Ovary (tissue), 3 donors: ENCODE measurements around the gene BPGM.

Experiments
- CTCF ChIP-seq, 3 donors: fragments of 450-650 bp in 2 of 3; fragments of 200-600 bp in 1 of 3; IDR thresholded peaks; one replicate each; pipeline versions ENCODE4 v1.5.1 to v1.8.0; 2016 to 2022; ENCODE audit warnings: antibody characterized with exemption in 3 of 3, mild to moderate bottlenecking in 1 of 3
- EP300 ChIP-seq: sonication (generic); formaldehyde crosslinking; IDR thresholded peaks from one replicate; pipeline ENCODE4 v1.6.1; 2017; ENCODE audit warnings: antibody characterized with exemption
- POLR2A ChIP-seq: fragments of 450-650 bp; IDR thresholded peaks from one replicate; pipeline ENCODE4 v1.6.1; 2017; ENCODE audit warnings: antibody characterized with exemption, mild to moderate bottlenecking, moderate library complexity
- donor health status: DM: no; HTN: no; CAD: no.

DNA sequence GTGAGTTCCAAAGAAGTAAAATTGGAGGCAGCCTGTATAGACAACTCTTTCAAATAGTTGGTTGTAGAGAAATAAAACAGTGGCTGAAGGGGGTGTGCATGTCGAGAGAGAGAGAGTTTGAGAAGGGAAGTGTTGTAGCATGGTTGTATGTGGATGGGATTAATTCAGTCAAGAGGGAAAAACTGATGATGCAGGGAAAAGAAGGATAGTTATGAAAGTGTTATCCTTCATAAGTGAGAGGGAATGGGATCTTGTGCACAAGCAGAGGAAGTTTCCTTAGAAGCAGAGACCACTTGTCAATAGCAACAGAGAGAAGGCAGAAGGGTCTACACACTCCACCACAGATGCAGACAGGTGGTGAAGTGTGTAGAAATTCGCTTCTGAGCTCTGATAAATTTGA, 30.0 kb upstream of the BPGM start:
- no peak for TF ChIP-seq POLR2A
- no peak for TF ChIP-seq CTCF (IDR thresholded peaks at IDR 0.05)
- no peak for TF ChIP-seq EP300
